ENCODE measurements around the gene MEG3.

MEG3 gene

DNA sequence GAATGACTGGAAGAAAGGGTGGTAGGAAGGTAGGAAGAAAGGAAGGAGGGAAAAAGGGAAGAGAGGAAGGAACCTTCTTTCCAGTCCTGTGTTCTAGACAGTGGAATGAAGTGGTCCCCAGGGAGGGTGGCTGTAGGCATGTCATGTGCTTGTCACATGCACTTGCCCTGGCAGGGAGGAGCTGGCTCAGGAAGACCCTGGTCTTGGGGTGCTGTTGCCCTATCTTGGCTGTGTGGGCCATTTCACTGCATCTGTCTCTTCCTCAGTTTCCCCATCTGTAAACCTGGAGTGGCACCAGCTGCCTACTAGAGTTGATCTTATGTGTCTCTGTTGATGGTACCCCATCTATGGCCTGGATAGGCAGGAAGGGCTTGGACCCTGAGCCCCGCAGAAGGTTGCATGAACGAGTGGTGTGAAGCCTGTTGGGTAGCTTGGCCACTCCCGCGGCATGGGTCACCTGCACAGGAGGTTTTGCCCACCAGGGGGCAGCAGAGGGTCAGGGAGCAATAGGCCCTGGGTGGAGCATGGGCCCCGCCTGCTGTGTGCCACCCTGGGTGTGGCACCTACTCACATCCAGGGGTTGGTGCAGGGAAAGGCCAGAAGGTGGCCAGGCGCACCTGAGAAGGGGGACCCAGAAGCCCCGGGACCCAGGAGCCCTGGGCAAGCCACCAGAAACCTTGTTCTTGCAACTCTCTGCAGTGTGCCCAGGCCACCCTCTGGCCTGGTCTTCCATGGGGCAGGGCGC, 25.1 kb downstream of the MEG3 start:
- DNase-seq (ENCODE audit: low read depth): no peak
- TF ChIP-seq, protein P1, sequence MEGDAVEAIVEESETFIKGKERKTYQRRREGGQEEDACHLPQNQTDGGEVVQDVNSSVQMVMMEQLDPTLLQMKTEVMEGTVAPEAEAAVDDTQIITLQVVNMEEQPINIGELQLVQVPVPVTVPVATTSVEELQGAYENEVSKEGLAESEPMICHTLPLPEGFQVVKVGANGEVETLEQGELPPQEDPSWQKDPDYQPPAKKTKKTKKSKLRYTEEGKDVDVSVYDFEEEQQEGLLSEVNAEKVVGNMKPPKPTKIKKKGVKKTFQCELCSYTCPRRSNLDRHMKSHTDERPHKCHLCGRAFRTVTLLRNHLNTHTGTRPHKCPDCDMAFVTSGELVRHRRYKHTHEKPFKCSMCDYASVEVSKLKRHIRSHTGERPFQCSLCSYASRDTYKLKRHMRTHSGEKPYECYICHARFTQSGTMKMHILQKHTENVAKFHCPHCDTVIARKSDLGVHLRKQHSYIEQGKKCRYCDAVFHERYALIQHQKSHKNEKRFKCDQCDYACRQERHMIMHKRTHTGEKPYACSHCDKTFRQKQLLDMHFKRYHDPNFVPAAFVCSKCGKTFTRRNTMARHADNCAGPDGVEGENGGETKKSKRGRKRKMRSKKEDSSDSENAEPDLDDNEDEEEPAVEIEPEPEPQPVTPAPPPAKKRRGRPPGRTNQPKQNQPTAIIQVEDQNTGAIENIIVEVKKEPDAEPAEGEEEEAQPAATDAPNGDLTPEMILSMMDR (conservative IDR thresholded peaks at IDR 0.05; ENCODE audit: low read depth, low read length): peak; percentile 53
- H3K4me3 ChIP-seq (ENCODE audit: low read length): no peak overlapping the region

DNA sequence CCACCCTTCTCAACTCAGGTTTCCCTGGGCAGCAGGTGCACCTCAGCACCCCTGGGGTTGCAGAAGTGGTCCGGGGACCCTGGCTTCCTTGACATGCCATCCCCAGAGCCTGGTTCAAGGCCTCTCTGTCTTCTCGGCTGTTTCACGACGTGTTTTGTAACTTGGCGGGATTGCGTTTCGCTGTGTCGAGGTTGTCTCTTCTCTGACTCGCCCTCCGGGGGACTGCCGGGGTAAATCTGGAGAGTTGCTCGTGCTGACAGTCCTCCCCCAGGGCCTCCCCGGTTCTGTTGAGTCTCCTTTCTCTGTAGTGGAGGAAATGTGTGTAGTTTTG, 25.6 kb downstream of the MEG3 start:
- TF ChIP-seq, protein P1 (conservative IDR thresholded peaks at IDR 0.05; ENCODE audit: low read depth, low read length): no peak
- DNase-seq (ENCODE audit: low read depth): no peak

DNA sequence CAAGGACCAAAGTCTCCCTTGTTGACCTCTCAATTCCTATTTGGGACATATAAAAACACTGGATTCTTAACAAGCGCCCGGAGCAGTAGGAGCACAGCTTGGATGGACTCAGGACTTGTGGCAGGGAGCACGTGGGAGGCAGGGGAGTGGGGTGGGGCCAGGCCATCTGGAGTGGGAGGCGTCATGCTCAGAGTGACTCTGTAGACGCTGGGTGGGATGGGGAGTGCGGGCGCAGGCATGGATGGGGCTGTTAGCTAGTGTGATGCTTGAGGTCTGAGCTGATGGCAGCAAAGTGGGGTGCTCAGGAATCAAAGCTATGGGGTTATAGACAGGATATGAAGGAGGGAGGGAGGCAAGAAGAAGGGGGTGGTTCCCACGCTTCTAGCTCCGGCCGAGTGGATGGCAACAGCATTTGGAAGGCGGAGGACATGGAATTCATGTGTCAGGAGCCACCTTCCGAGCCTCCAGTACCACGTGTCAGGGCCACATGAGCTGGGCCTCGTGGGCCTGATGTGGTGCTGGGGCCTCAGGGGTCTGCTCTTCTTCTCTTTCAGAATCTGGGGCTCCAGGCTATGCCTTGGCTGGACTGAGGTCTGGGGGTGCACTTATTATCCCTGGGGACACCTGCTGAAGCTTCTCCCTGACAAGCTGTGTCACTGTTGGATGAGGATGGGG, 26.2 kb downstream of the MEG3 start:
- H3K4me3 ChIP-seq (ENCODE audit: low read length): no peak overlapping the region
- DNase-seq (ENCODE audit: low read depth): no peak
- TF ChIP-seq, protein P1 (conservative IDR thresholded peaks at IDR 0.05; ENCODE audit: low read depth, low read length): no peak

More for the DNA sequence above, 25.6 kb downstream of the MEG3 start:
- no peak overlapping the region for H3K4me3 ChIP-seq (ENCODE audit: low read length)

DNA sequence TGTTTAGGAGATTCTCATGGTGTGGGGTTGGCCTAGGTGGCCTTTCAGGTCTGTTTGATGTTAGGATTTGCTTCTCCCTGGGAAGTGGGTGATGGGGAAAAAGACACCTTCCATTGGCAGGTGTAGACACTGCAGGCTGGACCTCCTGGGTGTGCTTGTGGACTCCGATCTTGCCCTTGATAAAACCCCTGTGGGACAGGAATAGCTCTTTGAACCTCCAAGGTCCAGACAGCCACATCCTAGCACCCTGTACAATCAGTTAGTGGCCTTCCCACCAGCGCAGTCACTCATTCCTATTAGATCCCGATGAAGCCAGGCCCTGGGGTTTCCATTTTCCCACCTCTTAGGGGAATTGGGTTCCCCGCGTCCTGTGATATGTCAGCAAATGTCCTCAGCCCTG, 28.5 kb downstream of the MEG3 start:
- DNase-seq (ENCODE audit: low read depth): no peak
- TF ChIP-seq, protein P1 (conservative IDR thresholded peaks at IDR 0.05; ENCODE audit: low read depth, low read length): no peak
- H3K4me3 ChIP-seq (ENCODE audit: low read length): no peak overlapping the region

DNA sequence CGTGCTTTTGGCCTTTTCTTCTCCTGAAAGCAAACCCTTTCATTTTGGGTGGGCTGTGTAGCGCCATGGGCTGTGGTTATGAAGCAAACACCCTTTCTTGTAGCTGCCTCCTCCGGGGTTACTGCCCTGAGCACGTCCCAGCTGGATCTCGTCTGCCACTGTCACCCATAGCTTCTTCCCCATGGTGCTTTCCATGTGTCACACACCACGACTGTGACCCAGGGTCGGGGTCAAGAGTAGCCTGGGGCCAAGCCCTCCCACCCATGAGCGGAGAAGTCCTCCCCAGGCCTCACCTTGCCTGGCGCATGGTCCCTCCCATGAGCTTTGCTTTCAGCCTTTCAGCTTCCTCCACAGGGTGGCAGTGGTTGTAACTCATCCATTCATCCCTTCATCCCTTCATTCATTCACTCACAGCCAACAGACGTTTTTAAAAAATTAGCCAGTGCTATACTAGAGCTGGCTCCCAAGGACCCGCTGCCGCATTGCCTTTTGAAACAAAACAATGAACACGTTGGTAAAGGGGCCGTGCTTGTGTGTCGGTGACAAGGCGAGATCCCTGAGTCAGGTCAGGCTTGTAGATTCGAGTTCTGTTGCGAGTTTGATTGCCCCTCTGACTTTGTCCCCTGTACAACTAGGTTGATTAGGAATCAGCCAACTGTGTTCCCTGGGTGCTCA, 29.5 kb downstream of the MEG3 start:
- no peak overlapping the region for H3K4me3 ChIP-seq (ENCODE audit: low read length)
- DNase-seq (ENCODE audit: low read depth): no peak
- TF ChIP-seq, protein P1 (conservative IDR thresholded peaks at IDR 0.05; ENCODE audit: low read depth, low read length): no peak

DNA sequence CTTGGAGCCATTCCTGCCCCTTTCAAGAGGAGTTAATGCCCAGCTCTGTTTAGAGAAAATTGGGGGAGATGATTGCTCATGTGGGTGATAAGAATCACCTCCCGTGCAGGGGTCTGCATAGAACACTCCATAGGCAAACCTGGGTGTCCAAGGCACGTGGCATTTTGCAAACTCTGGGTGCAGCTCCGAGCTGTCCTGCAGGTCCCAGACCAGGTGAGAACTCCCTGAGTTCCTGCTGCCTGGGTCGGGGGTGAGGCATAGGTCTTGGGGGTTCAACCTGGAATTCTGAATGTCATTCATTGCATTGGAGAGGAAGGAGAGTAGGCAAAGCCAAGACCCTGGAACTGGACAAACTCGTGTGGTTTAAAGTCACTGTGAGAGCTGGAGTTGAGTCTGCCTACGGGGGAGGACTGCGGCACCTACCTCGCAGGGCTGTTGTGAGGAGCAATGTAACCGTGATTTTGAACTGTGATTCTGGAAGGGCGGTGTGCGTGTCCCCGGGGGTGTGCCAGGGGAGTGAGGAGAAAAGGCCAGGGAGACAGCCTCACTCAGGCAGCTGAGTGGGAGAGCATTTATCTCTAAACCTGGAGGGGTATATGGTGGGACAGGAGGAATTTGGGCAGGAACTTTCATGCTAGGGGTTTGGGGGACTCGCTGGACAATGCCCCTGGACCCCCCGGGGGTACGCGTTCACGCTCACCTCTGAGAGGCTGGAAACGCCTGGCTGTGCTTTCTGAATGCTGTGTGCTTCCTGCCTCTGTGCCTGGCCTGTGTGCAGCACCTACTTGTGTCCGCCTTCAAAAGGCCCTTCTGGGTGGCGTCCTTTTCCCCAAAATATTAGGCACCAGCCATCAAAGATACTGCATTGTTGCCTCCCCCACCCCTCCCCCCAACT, 30.4 kb downstream of the MEG3 start:
- TF ChIP-seq, protein P1 (conservative IDR thresholded peaks at IDR 0.05; ENCODE audit: low read depth, low read length): no peak
- H3K4me3 ChIP-seq (ENCODE audit: low read length): no peak overlapping the region
- no peak for DNase-seq (ENCODE audit: low read depth)

Data from retinal pigment epithelial cell (primary cell).